ENCODE results near the gene RSPH3. TPM values are rescaled to one million over a fixed set of nuclear protein-coding genes. Genes with fewer than 3 reads are reported as not detected.

The RSPH3 gene
- polyA plus RNA-seq, 1 donor (not counting 4 experiments of a cell fraction or from before 2014, with no cell fraction given), result 4.4 TPM

- no peaks in the 10 kb centered on the region for H4K20me1 ChIP-seq (ENCODE audit: control insufficient read depth, extremely low read depth, insufficient read depth, low read length)
- dilution Hi-C loops (cut with MboI; ENCODE audit: extremely low pct_ligation_motif_present, low sequenced_read_pairs), result no loop called here
- H3K36me3 ChIP-seq (ENCODE audit: control insufficient read depth in 2 of 2, extremely low read depth in 1 of 2, insufficient read depth in 2 of 2, low read length in 2 of 2), result no peaks in the 10 kb centered on the region
- H3K4me1 ChIP-seq (ENCODE audit: control insufficient read depth, extremely low read depth, insufficient read depth, low read length), result peaks cover 32% of the 10 kb centered on the region
- no peak for TF ChIP-seq CTCF (optimal IDR thresholded peaks at IDR 0.05 in 1 of 3, IDR thresholded peaks at IDR 0.05 in 1 of 3, conservative IDR thresholded peaks at IDR 0.05 in 1 of 3; ENCODE audit: extremely low read depth in 1 of 3, insufficient read depth in 2 of 3, low read length in 3 of 3)
- no peak for TF ChIP-seq EZH2 (IDR thresholded peaks at IDR 0.05; ENCODE audit: low read length)
- no peak for FAIRE-seq
- H3K27ac ChIP-seq (ENCODE audit: control insufficient read depth, insufficient read depth, low read length), result no peak overlapping the region
- no peak overlapping the region for H3K4me2 ChIP-seq (ENCODE audit: control insufficient read depth, extremely low read depth, insufficient read depth, low read depth, low read length)
- no peaks in the 10 kb centered on the region for H3K79me2 ChIP-seq (ENCODE audit: control insufficient read depth, insufficient read depth, low read length)
- H3K9me3 ChIP-seq (ENCODE audit: control insufficient read depth, low read depth, low read length), result no peaks in the 10 kb centered on the region
- DNase-seq (ENCODE audit: low read depth, low spot score), result no peak
- H3K4me3 ChIP-seq (ENCODE audit: control insufficient read depth in 2 of 3, extremely low read depth in 1 of 3, insufficient read depth in 2 of 3, low read depth in 1 of 3, low read length in 3 of 3), result no peak overlapping the region
- no peaks in the 10 kb centered on the region for H3K9me1 ChIP-seq (ENCODE audit: control insufficient read depth, extremely low read depth, insufficient read depth, low read length)
- no peak overlapping the region for H3K9ac ChIP-seq (ENCODE audit: control insufficient read depth, extremely low read depth, insufficient read depth, low read length)
- H3K27me3 ChIP-seq (ENCODE audit: control insufficient read depth, extremely low read depth, insufficient read depth, low read length), result no peaks in the 10 kb centered on the region
- no peak overlapping the region for H2AFZ ChIP-seq (ENCODE audit: control insufficient read depth, low read length)
Observed at GRCh38 chr6:159035891-159036290, 35.9 kb upstream of the RSPH3 start.

GRCh38 chr6:159033160-159034049 lies 33.4 kb upstream of the RSPH3 start:
- Histone ChIP-seq H4K20me1 (ENCODE audit: control insufficient read depth, extremely low read depth, insufficient read depth, low read length) (no peaks in the 10 kb centered on the region), H3K9me1 (ENCODE audit: control insufficient read depth, extremely low read depth, insufficient read depth, low read length) (no peaks in the 10 kb centered on the region), H3K9me3 (ENCODE audit: control insufficient read depth, low read depth, low read length) (no peaks in the 10 kb centered on the region), H3K27me3 (ENCODE audit: control insufficient read depth, extremely low read depth, insufficient read depth, low read length) (no peaks in the 10 kb centered on the region), H3K79me2 (ENCODE audit: control insufficient read depth, insufficient read depth, low read length) (no peaks in the 10 kb centered on the region), H3K36me3 (ENCODE audit: control insufficient read depth in 2 of 2, extremely low read depth in 1 of 2, insufficient read depth in 2 of 2, low read length in 2 of 2) (no peaks in the 10 kb centered on the region), H2AFZ (ENCODE audit: control insufficient read depth, low read length) (no peak overlapping the region), H3K4me2 (ENCODE audit: control insufficient read depth, extremely low read depth, insufficient read depth, low read depth, low read length) (no peak overlapping the region), H3K9ac (ENCODE audit: control insufficient read depth, extremely low read depth, insufficient read depth, low read length) (no peak overlapping the region), H3K4me1 (ENCODE audit: control insufficient read depth, extremely low read depth, insufficient read depth, low read length) (peaks cover 12% of the 10 kb centered on the region), H3K4me3 (ENCODE audit: control insufficient read depth in 2 of 3, extremely low read depth in 1 of 3, insufficient read depth in 2 of 3, low read depth in 1 of 3, low read length in 3 of 3) (no peak overlapping the region), H3K27ac (ENCODE audit: control insufficient read depth, insufficient read depth, low read length) (no peak overlapping the region)
- dilution Hi-C loops (cut with MboI; ENCODE audit: extremely low pct_ligation_motif_present, low sequenced_read_pairs), result no loop called here
- TF ChIP-seq CTCF (optimal IDR thresholded peaks at IDR 0.05 in 1 of 3, IDR thresholded peaks at IDR 0.05 in 1 of 3, conservative IDR thresholded peaks at IDR 0.05 in 1 of 3; ENCODE audit: extremely low read depth in 1 of 3, insufficient read depth in 2 of 3, low read length in 3 of 3) (no peak), EZH2 (IDR thresholded peaks at IDR 0.05; ENCODE audit: low read length) (no peak)
- DNase-seq (ENCODE audit: low read depth, low spot score) (no peak), FAIRE-seq (no peak)

Measured in keratinocyte (primary cell).